GM10266 (cell line): ENCODE data around the gene ARHGAP23.
A peak's percentile ranks its signal among the peaks of the same experiment; 100 is the strongest.

Experiments
- DNase-seq: peaks from one replicate; pipeline ENCODE4 v3.0.0; 2012; ENCODE audit errors: extremely low spot score
- CTCF ChIP-seq: IDR thresholded peaks from 2 replicates; pipeline ENCODE4 v1.5.1; 2012; ENCODE audit warnings: mild to moderate bottlenecking, low read depth; ENCODE audit not compliant: control insufficient read depth, insufficient read depth; ENCODE audit errors: missing control alignments

Gene ARHGAP23

GRCh38 chr17:38451840-38452529, 23.7 kb downstream of the ARHGAP23 start:
- TF ChIP-seq CTCF = no peak
- DNase-seq = no peak

- TF ChIP-seq CTCF = no peak
- DNase-seq = no peak
Observed at GRCh38 chr17:38452719-38453118, 24.5 kb downstream of the ARHGAP23 start.

- no peak for TF ChIP-seq CTCF
- no peak for DNase-seq
Observed at GRCh38 chr17:38453951-38454421, 25.7 kb downstream of the ARHGAP23 start.

- TF ChIP-seq CTCF = no peak
- no peak for DNase-seq
Observed at GRCh38 chr17:38454532-38454931, 26.3 kb downstream of the ARHGAP23 start.

- no peak for DNase-seq
- TF ChIP-seq CTCF = no peak
Observed at GRCh38 chr17:38455288-38455915, 27.1 kb downstream of the ARHGAP23 start.

- no peak for TF ChIP-seq CTCF
- DNase-seq = peak; percentile 18
Observed at GRCh38 chr17:38456031-38456815, 28.0 kb downstream of the ARHGAP23 start.
